GM18907 (cell line): ENCODE data around the gene MAB21L4.
"Not testable (repeated sequence)": the region's sequence is repeated elsewhere in the genome, so short reads cannot be mapped to it uniquely, and the experiment has no call there.

Source experiments
- ATAC-seq: cut with Tn5 transposase; IDR thresholded peaks from one replicate; pipeline ENCODE4 v1.9.1; 2021; ENCODE audit warnings: mild to moderate bottlenecking, moderate library complexity; ENCODE audit not compliant: unreplicated experiment

MAB21L4 gene

GRCh38 chr2:240846309-240846708, 49.6 kb downstream of the MAB21L4 start:
- ATAC-seq = not testable (repeated sequence)

- no peak for ATAC-seq
These were observed 55.4 kb downstream of the MAB21L4 start for GRCh38 chr2:240840435-240841060.

- no peak for ATAC-seq
These were observed 56.5 kb downstream of the MAB21L4 start for GRCh38 chr2:240839152-240840143.

GRCh38 chr2:240837621-240838020, 58.3 kb downstream of the MAB21L4 start:
- ATAC-seq = no peak

GRCh38 chr2:240836781-240837467, 59.0 kb downstream of the MAB21L4 start:
- ATAC-seq = no peak
